ENCODE measurements around the gene KIF5C. TPM values are rescaled to one million over a fixed set of nuclear protein-coding genes. Genes with fewer than 3 reads are reported as not detected.

KIF5C gene
- total RNA-seq, 1 donor from 2014 or later, result 0.33 TPM

DNA sequence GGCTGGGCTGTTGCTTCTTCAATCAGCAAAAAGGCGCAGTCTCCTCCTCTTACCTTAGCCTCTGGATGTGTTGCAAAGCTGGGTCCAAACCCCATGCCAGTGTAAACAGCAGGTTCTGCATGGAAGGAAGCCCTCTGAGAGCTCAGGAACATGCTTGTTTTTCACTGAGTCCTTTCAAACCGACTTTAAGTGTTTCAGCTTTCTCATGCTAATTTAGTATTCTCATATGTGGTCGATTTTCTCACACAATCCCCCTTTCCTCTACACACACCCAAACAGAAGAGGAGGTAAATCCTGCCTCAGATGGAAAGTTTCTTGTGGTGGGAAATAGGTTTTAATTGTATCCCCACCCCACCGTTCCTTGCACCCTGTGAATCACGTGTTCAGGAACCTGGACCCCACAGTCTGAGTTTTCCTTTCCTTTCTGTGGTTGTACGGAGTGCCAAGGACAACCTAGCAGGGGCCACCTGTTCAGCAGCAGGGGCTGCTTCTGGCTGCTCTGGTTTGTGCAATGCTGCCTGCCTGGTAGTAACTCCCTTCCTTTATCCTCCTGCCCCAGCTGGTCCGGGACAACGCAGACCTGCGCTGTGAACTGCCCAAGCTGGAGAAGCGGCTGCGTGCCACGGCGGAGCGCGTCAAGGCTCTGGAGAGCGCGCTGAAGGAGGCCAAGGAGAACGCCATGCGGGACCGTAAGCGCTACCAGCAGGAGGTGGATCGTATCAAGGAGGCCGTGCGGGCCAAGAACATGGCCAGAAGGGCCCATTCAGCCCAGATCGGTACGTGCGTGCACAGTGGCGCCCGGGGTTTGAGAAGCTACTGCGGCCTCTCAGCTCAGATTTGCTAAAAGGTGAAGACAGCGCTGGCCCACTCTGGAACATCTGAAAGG is 134.8 kb downstream of the KIF5C start:
- DNase-seq (ENCODE audit: low spot score) (no peak), ATAC-seq (no peak)

DNA sequence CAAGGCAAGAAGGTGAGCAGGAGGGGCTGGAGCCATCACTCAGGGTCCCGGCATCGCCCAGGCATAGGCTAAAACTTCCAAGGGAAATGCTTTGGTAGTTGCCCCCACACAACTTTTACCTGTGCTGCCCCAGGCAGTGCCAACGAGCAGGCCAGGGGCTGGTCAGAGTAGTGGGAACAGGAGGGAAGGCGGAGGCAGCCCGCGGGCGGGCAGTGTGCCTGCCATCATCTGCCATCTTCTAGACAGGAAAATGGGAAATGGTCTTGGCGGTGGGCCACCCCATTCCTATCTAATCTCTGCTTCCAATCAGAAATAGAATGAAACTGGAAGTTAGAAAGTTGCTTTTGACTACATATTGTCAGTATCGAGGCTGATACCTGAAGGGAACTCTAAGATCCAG is 137.5 kb downstream of the KIF5C start:
- DNase-seq (ENCODE audit: low spot score), result no peak
- ATAC-seq, result no peak

GRCh38 chr2:149015501-149015900 is 140.5 kb downstream of the KIF5C start:
- DNase-seq (ENCODE audit: low spot score), result no peak
- no peak for ATAC-seq

DNA sequence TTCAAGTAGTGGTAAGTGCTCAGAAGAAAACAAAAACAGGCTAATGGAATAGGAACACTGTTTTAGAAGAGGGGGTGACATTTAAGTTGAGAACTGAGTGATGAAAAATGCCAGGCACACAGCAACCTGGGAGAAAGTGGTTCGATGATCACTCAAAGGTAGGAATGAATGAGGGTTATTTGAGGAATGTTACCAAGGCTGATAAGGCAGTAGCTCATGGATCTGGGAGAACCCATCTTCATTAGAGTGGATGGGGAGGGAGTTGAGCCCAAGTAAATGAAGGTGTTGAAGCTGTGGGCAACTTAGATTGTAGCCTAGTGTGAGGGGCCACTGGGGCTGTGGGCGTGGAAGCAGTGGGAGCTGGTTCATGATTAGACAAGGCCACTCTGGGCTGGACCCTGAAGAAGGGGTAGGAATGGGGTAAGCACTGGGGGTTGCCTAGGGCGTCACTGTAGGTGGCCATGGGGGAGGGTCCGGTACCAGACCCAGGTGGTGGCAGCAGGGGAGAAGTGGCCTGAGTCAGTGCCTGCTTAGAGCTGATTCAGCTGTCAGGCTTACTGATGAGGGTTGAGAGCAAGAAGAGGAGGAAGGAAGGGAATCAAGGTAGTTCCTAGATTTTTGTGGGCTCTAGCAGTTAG is 141.0 kb downstream of the KIF5C start:
- no peak for ATAC-seq

GRCh38 chr2:149017116-149017985 is 142.3 kb downstream of the KIF5C start:
- ATAC-seq, result peak; percentile 96

More for the DNA sequence above, 141.0 kb downstream of the KIF5C start:
- DNase-seq (ENCODE audit: low spot score), result no peak

GRCh38 chr2:149018981-149019380 is 144.0 kb downstream of the KIF5C start:
- DNase-seq (ENCODE audit: low spot score) (no peak), ATAC-seq (no peak)

More at GRCh38 chr2:149017116-149017985, 142.3 kb downstream of the KIF5C start:
- peak; percentile 70 for DNase-seq (ENCODE audit: low spot score)

GRCh38 chr2:149019768-149020167 is 144.7 kb downstream of the KIF5C start:
- no peak for DNase-seq (ENCODE audit: low spot score)
- no peak for ATAC-seq

GRCh38 chr2:149020432-149020851 is 145.4 kb downstream of the KIF5C start:
- DNase-seq (ENCODE audit: low spot score) (no peak), ATAC-seq (peak; percentile 40)

DNA sequence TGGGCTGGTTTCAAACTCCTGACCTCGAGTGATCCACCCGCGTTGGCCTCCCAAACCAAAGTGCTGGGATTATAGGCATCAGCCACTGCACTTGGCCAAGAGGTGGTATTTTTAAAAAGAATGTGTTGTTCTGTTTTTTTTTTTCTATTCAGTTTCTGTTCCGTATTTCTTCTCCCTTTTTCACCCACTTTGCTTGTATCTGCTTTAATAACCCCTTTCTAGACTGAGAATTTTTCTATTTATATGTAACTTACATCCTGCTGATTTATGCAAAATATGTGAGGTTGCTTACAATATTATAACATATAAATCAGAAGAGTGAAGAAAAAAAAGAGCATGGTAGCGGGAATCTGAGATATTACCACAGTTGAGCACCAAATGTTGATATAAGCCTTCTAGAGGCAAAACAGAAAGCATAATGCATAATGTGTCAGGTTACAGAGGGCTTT is 146.3 kb downstream of the KIF5C start:
- ATAC-seq, result no peak
- no peak for DNase-seq (ENCODE audit: low spot score)

DNA sequence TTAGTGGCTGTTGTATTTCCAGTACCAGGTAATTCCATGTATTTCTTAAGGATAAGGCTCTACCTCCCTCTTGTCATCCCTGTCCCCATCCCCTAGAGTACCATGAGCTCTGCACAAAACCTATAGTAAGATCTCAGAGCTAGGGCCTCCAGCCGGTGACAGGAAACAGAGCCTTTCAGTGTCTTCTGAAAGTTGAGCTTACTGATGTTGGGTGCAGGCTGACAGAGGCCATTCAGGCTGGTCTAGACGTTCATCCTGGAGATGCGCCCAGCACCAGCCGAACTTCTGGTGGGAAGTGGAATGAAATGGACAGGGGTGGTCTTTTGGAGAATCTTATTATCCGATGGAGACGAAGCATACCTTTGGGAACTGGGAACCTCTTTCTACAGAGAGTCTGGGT is 146.7 kb downstream of the KIF5C start:
- DNase-seq (ENCODE audit: low spot score), result no peak
- no peak for ATAC-seq

DNA sequence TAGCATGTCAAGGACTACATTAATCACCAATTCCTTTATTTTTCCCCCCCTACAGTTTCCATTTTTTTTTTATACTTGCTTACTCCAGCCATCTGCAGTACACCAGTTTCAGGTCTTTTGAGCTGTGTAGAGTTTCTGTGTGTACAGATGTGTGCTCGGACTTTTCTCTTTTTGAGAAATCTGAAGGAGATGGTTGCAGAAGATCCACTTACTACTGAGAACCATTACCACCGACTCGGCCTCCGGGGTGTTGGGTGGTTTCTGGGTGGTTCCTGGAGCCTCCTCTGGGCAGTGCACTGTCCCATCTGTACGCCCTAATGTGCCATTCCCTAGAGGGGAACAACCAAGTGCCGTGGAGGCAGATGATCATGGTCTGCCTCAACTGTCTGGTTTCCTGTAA is 148.1 kb downstream of the KIF5C start:
- DNase-seq (ENCODE audit: low spot score) (no peak), ATAC-seq (no peak)

DNA sequence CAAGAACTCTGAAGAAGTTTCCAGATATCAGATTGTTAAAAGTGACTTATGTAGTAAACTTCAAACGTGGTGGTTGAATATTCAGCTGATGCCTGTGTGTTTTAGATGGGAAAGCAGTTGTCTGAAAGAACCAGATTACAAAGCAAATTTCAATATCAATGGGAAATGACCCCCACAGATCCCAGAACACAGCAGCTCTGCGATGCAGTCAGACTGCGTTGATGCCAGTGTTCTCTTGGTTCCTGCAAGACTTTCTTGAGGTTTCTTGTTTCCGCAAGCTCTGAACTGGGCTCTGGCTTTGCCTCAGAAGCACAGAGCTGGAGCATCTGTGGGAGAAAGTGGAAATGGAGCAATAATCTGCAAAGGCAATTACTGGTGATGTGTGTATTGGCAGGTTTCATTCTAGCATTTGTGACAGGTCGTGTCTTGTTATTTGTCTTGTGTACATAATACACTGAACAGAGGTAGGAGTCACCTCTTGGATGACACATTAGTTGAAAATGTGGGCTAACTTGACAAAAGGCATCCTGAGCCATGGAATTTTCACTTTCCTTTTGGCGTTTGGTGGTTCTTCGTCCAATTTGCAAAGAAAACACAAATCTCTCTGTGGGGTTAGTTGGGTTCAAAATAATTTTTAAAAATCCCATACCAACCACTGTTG is 152.7 kb downstream of the KIF5C start:
- ATAC-seq (no peak), DNase-seq (ENCODE audit: low spot score) (no peak)

- ATAC-seq (no peak), DNase-seq (ENCODE audit: low spot score) (no peak)
Measured at GRCh38 chr2:149028377-149028776, 153.3 kb downstream of the KIF5C start.

DNA sequence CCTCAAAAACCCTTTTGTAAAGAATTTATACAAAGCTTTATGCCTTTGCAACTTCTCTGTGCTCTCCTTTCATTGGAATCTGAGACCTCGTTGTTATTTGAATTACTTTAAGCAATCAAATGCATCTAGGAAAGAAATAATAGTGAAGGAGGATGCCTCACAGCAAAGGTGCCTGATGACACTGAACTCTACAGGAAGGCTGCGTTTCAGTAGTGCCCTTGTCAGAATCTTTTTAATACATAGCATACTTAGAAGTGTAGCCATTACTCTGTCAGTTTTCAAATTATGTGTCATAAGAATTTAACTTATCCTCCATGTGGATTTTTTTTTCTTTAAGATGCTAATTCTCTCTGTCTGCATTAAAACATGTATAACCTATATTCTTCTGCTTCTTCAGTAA is 153.9 kb downstream of the KIF5C start:
- DNase-seq (ENCODE audit: low spot score), result no peak
- no peak for ATAC-seq

GRCh38 chr2:149029307-149029965 is 154.4 kb downstream of the KIF5C start:
- no peak for ATAC-seq
- no peak for DNase-seq (ENCODE audit: low spot score)

GRCh38 chr2:149031396-149031795 is 156.4 kb downstream of the KIF5C start:
- ATAC-seq, result no peak
- DNase-seq (ENCODE audit: low spot score), result no peak

- no peak for DNase-seq (ENCODE audit: low spot score)
- ATAC-seq, result no peak
Measured at GRCh38 chr2:149033716-149034115, 158.7 kb downstream of the KIF5C start.

DNA sequence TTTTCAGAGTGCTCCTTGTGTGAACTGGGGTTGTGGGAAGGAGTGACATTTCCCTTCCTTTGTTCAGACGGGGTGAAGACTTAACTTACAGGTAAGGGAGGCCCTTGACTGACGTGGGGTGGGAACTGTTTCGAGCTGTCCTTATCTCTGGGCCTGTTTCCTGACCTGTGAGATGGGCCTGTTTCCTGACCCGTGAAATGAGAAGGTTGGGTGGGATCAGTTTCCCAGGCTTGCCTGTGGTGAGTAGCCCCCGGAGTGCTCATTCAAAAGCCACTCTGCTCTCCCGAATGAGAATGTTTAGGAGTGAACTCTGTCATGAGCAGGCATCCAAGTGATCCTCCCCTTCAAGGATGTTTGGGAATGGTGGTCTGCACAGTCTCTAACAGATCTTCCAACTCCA is 159.4 kb downstream of the KIF5C start:
- ATAC-seq, result no peak
- DNase-seq (ENCODE audit: low spot score), result no peak

GRCh38 chr2:149036507-149037293 is 161.7 kb downstream of the KIF5C start:
- ATAC-seq (no peak), DNase-seq (ENCODE audit: low spot score) (no peak)

Measured in left lobe of liver (tissue), 2 donors.